ENCODE data around the gene MAMDC2.

MAMDC2 gene

GRCh38 chr9:70043689-70044489 is at the start of gene MAMDC2:
MAMDC2 (plus strand) TSS chr9:70043848; CDS start chr9:70044198, 350 bp downstream.
- Histone ChIP-seq H3K4me1 (ENCODE audit: control insufficient read depth, insufficient read depth, low read length) (peaks cover 29% of the 10 kb centered on the region), H3K9ac (ENCODE audit: low read length) (peak within 1 kb of the TSS; percentile 49), H3K9me3 (ENCODE audit: control insufficient read depth, insufficient read depth, low read depth, low read length) (no peaks in the 10 kb centered on the region), H3K27me3 (ENCODE audit: control insufficient read depth, insufficient read depth, low read length) (peaks cover 36% of the 10 kb centered on the region), H3K27ac (ENCODE audit: low read depth, low read length) (no peak within 1 kb of the TSS), H3K4me3 (ENCODE audit: low read depth, low read length) (peak within 1 kb of the TSS; percentile 71), H3K36me3 (ENCODE audit: control insufficient read depth, insufficient read depth, low read length) (no peaks in the 10 kb centered on the region)

GRCh38 chr9:69995846-69996245 is 47.8 kb upstream of the MAMDC2 start:
- Histone ChIP-seq H3K27me3 (ENCODE audit: control insufficient read depth, insufficient read depth, low read length) (no peaks in the 10 kb centered on the region; the same call in 1 of the 2 replicates), H3K4me1 (ENCODE audit: control insufficient read depth, insufficient read depth, low read length) (peaks cover 5% of the 10 kb centered on the region; the same call in 1 of the 2 replicates), H3K4me3 (ENCODE audit: low read depth, low read length) (no peak overlapping the region), H3K9ac (ENCODE audit: low read length) (no peak overlapping the region), H3K36me3 (ENCODE audit: control insufficient read depth, insufficient read depth, low read length) (no peaks in the 10 kb centered on the region), H3K27ac (ENCODE audit: low read depth, low read length) (no peak overlapping the region), H3K9me3 (ENCODE audit: control insufficient read depth, insufficient read depth, low read depth, low read length) (no peaks in the 10 kb centered on the region)

GRCh38 chr9:69996967-69997366 is 46.7 kb upstream of the MAMDC2 start:
- Histone ChIP-seq H3K4me3 (ENCODE audit: low read depth, low read length) (no peak overlapping the region), H3K36me3 (ENCODE audit: control insufficient read depth, insufficient read depth, low read length) (no peaks in the 10 kb centered on the region), H3K27ac (ENCODE audit: low read depth, low read length) (no peak overlapping the region), H3K9me3 (ENCODE audit: control insufficient read depth, insufficient read depth, low read depth, low read length) (no peaks in the 10 kb centered on the region), H3K9ac (ENCODE audit: low read length) (no peak overlapping the region), H3K27me3 (ENCODE audit: control insufficient read depth, insufficient read depth, low read length) (no peaks in the 10 kb centered on the region; the same call in 1 of the 2 replicates), H3K4me1 (ENCODE audit: control insufficient read depth, insufficient read depth, low read length) (peaks cover 5% of the 10 kb centered on the region; the same call in 1 of the 2 replicates)

- Histone ChIP-seq H3K9me3 (ENCODE audit: control insufficient read depth, insufficient read depth, low read depth, low read length) (no peaks in the 10 kb centered on the region), H3K4me3 (ENCODE audit: low read depth, low read length) (no peak overlapping the region), H3K36me3 (ENCODE audit: control insufficient read depth, insufficient read depth, low read length) (no peaks in the 10 kb centered on the region), H3K4me1 (ENCODE audit: control insufficient read depth, insufficient read depth, low read length) (peaks cover 5% of the 10 kb centered on the region; the same call in 1 of the 2 replicates), H3K27ac (ENCODE audit: low read depth, low read length) (no peak overlapping the region), H3K9ac (ENCODE audit: low read length) (no peak overlapping the region), H3K27me3 (ENCODE audit: control insufficient read depth, insufficient read depth, low read length) (no peaks in the 10 kb centered on the region)
These were observed 46.1 kb upstream of the MAMDC2 start for GRCh38 chr9:69997524-69997923.

- H3K4me3 ChIP-seq (ENCODE audit: low read depth, low read length) = no peak overlapping the region
- no peak overlapping the region for H3K27ac ChIP-seq (ENCODE audit: low read depth, low read length)
- H3K4me1 ChIP-seq (ENCODE audit: control insufficient read depth, insufficient read depth, low read length) = peaks cover 5% of the 10 kb centered on the region; the same call in 1 of the 2 replicates
- no peaks in the 10 kb centered on the region for H3K9me3 ChIP-seq (ENCODE audit: control insufficient read depth, insufficient read depth, low read depth, low read length)
- no peak overlapping the region for H3K9ac ChIP-seq (ENCODE audit: low read length)
- H3K27me3 ChIP-seq (ENCODE audit: control insufficient read depth, insufficient read depth, low read length) = no peaks in the 10 kb centered on the region
- no peaks in the 10 kb centered on the region for H3K36me3 ChIP-seq (ENCODE audit: control insufficient read depth, insufficient read depth, low read length)
These were observed 44.3 kb upstream of the MAMDC2 start for GRCh38 chr9:69999315-69999714.

GRCh38 chr9:70000469-70000868 is 43.2 kb upstream of the MAMDC2 start:
- H3K27me3 ChIP-seq (ENCODE audit: control insufficient read depth, insufficient read depth, low read length) = no peaks in the 10 kb centered on the region
- peaks cover 5% of the 10 kb centered on the region; the same call in 1 of the 2 replicates for H3K4me1 ChIP-seq (ENCODE audit: control insufficient read depth, insufficient read depth, low read length)
- H3K9me3 ChIP-seq (ENCODE audit: control insufficient read depth, insufficient read depth, low read depth, low read length) = no peaks in the 10 kb centered on the region
- H3K9ac ChIP-seq (ENCODE audit: low read length) = no peak overlapping the region
- H3K4me3 ChIP-seq (ENCODE audit: low read depth, low read length) = no peak overlapping the region
- H3K36me3 ChIP-seq (ENCODE audit: control insufficient read depth, insufficient read depth, low read length) = no peaks in the 10 kb centered on the region
- no peak overlapping the region for H3K27ac ChIP-seq (ENCODE audit: low read depth, low read length)

- H3K4me3 ChIP-seq (ENCODE audit: low read depth, low read length) = no peak overlapping the region
- no peaks in the 10 kb centered on the region for H3K9me3 ChIP-seq (ENCODE audit: control insufficient read depth, insufficient read depth, low read depth, low read length)
- H3K4me1 ChIP-seq (ENCODE audit: control insufficient read depth, insufficient read depth, low read length) = peaks cover 5% of the 10 kb centered on the region; the same call in 1 of the 2 replicates
- H3K9ac ChIP-seq (ENCODE audit: low read length) = no peak overlapping the region
- no peak overlapping the region for H3K27ac ChIP-seq (ENCODE audit: low read depth, low read length)
- no peaks in the 10 kb centered on the region for H3K36me3 ChIP-seq (ENCODE audit: control insufficient read depth, insufficient read depth, low read length)
- H3K27me3 ChIP-seq (ENCODE audit: control insufficient read depth, insufficient read depth, low read length) = no peaks in the 10 kb centered on the region
These were observed 39.5 kb upstream of the MAMDC2 start for GRCh38 chr9:70003901-70004714.

GRCh38 chr9:70006306-70006705 is 37.3 kb upstream of the MAMDC2 start:
- Histone ChIP-seq H3K27me3 (ENCODE audit: control insufficient read depth, insufficient read depth, low read length) (no peaks in the 10 kb centered on the region), H3K9ac (ENCODE audit: low read length) (no peak overlapping the region), H3K9me3 (ENCODE audit: control insufficient read depth, insufficient read depth, low read depth, low read length) (no peaks in the 10 kb centered on the region), H3K27ac (ENCODE audit: low read depth, low read length) (no peak overlapping the region), H3K4me3 (ENCODE audit: low read depth, low read length) (no peak overlapping the region), H3K4me1 (ENCODE audit: control insufficient read depth, insufficient read depth, low read length) (no peaks in the 10 kb centered on the region), H3K36me3 (ENCODE audit: control insufficient read depth, insufficient read depth, low read length) (no peaks in the 10 kb centered on the region)

- H3K4me1 ChIP-seq (ENCODE audit: control insufficient read depth, insufficient read depth, low read length) = no peaks in the 10 kb centered on the region
- H3K9me3 ChIP-seq (ENCODE audit: control insufficient read depth, insufficient read depth, low read depth, low read length) = no peaks in the 10 kb centered on the region
These were observed 35.8 kb upstream of the MAMDC2 start for GRCh38 chr9:70007831-70008230.

GRCh38 chr9:70010015-70010414 is 33.6 kb upstream of the MAMDC2 start:
- Histone ChIP-seq H3K4me1 (ENCODE audit: control insufficient read depth, insufficient read depth, low read length) (no peaks in the 10 kb centered on the region), H3K27me3 (ENCODE audit: control insufficient read depth, insufficient read depth, low read length) (no peaks in the 10 kb centered on the region), H3K9me3 (ENCODE audit: control insufficient read depth, insufficient read depth, low read depth, low read length) (no peaks in the 10 kb centered on the region), H3K4me3 (ENCODE audit: low read depth, low read length) (no peak overlapping the region), H3K9ac (ENCODE audit: low read length) (no peak overlapping the region), H3K27ac (ENCODE audit: low read depth, low read length) (no peak overlapping the region), H3K36me3 (ENCODE audit: control insufficient read depth, insufficient read depth, low read length) (no peaks in the 10 kb centered on the region)

More at GRCh38 chr9:70007831-70008230, 35.8 kb upstream of the MAMDC2 start:
- no peaks in the 10 kb centered on the region for H3K36me3 ChIP-seq (ENCODE audit: control insufficient read depth, insufficient read depth, low read length)
- no peak overlapping the region for H3K9ac ChIP-seq (ENCODE audit: low read length)
- H3K27ac ChIP-seq (ENCODE audit: low read depth, low read length) = no peak overlapping the region
- H3K27me3 ChIP-seq (ENCODE audit: control insufficient read depth, insufficient read depth, low read length) = no peaks in the 10 kb centered on the region
- no peak overlapping the region for H3K4me3 ChIP-seq (ENCODE audit: low read depth, low read length)

GRCh38 chr9:70011366-70011765 is 32.3 kb upstream of the MAMDC2 start:
- H3K4me1 ChIP-seq (ENCODE audit: control insufficient read depth, insufficient read depth, low read length) = no peaks in the 10 kb centered on the region
- no peak overlapping the region for H3K9ac ChIP-seq (ENCODE audit: low read length)
- H3K27me3 ChIP-seq (ENCODE audit: control insufficient read depth, insufficient read depth, low read length) = no peaks in the 10 kb centered on the region
- H3K27ac ChIP-seq (ENCODE audit: low read depth, low read length) = no peak overlapping the region
- no peaks in the 10 kb centered on the region for H3K9me3 ChIP-seq (ENCODE audit: control insufficient read depth, insufficient read depth, low read depth, low read length)
- H3K4me3 ChIP-seq (ENCODE audit: low read depth, low read length) = no peak overlapping the region
- no peaks in the 10 kb centered on the region for H3K36me3 ChIP-seq (ENCODE audit: control insufficient read depth, insufficient read depth, low read length)
